CD1c-positive myeloid dendritic cell (primary cell): ENCODE results near the gene COBL.

ENCODE experiments used
- DNase-seq: peaks from one replicate; pipeline ENCODE4 v3.0.0-alpha.2; 2016; ENCODE audit errors: extremely low spot score

COBL gene

DNA sequence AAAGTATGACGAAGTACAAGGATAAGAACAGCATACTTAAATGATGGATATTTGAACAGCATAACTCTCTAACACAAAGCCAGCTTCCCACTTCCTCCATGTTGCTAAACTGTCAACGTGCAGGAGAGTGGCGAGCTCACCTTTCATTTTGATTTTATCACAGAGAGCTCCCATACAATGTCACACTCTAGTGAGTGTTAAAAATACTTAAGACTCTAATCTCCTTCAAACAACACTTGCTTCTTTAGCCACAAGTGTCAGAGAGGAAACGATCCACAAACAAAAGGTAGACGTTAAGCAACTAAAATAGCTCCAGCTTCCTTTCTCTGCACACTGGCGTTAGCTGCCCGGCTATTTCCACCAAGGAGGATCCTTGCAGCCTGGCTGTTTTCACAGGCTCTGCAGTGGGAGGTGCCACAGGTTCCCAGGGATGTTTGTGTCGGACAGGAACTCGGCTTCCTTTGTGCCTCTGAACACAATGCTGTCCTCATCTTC, 194.6 kb downstream of the COBL start:
- DNase-seq: peak; percentile 29

DNA sequence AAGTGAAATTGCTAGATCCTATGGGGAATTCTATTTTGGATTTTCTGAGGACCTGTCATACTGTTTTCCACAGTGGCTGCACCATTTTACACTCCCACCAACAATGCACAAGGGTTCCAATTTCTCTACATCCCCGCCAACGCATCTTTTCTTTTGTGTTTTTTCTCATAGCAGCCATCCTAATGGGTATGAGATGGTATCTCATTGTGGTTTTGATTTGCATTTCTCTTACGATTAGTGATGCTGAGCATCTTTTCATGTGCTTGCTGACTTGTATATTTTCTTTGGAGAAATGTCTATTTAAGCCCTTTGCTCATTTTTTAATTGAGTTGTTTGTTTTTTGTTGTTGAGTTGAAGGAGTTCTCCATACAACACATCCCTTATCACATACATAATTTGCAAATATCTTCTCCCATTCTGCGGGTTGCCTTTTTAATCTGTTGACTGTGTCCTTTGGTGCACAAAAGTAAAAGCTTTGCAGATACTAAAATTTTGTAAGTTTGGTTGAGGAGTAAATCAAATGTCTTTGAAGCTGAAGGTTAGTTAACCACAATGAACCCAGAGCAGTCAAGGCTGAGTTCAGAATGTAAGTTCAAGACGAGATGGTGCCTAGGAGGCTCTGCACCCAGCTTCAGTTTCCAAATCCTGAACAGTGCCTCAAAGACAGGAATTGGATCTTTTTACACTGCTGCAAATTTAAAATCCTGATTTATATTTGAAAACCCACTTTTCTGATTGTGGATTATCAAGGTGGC, 195.4 kb downstream of the COBL start:
- no peak for DNase-seq

DNA sequence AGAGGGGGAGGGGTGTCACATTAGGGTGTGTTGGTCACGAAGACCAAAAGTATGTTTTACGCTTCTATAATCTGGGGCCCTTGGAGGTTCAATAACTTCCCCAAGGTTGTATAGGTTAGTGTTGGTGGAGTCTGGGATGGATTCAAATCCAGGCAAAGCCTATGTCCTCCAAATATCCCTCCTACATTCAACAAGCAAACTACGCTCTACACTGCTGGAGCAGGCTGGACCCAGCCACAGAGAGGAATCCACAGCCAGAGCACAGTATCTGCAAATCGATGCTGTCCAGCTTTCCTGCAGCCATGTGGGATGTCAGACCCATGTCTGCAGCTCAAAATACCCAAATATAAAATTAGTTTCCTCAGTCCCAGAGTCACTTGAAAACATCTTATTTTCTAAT, 198.0 kb downstream of the COBL start:
- DNase-seq: no peak

- peak; percentile 46 for DNase-seq
Observed at GRCh38 chr7:51114501-51114900, 202.1 kb downstream of the COBL start.

- DNase-seq: no peak
Observed at GRCh38 chr7:51113962-51114361, 202.6 kb downstream of the COBL start.

DNA sequence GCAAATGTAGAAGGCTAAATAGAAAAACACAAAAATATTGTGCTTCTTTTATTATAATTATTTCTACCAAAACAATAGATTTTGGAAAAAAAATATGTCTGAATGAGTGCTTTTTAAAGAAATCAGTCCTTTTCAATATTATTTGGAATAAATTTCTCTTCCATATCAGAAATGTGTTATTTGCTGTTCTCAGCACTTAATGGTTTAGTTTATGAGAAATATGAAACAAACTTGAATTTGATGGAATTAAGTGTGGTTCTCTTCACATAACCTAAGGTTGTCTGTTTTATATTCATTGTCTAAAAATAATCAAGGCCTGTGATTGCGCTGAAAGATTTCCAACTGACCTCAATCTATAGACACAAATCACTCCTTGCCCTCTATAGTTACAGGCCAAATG, 203.0 kb downstream of the COBL start:
- DNase-seq: no peak

DNA sequence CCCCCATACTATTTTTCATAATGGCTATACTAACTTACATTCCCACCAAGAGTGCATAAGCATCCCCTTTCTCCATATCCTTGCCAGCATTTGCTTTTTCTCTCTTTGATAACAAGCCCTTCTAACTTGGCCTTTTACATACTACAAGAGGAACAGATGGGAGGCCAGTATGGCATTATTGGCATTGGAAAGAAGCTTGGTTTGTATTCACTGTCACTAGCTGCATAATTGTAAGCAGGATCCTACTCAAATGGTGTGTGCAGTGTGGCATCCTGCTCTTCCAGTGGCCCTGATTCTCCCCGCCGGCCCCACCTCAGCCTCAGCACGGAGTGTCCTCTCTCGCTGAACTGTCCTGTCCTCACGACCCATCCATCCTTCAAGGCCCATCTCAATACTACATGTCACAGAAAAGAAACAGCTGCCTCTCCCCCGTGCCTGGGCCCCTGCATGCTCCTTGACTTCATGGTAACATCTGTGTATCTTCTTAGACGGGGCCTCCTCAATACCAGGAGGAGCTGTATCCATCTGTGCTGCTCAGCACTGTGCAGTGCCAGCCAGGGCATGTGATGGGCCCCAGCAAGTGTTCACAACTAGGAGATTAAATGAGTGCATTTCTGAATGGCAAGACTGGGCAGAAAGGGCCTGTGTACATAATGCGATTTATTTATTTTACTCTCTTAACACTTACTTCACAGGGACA, 205.2 kb downstream of the COBL start:
- no peak for DNase-seq

GRCh38 chr7:51108134-51108533, 208.5 kb downstream of the COBL start:
- DNase-seq: no peak

DNA sequence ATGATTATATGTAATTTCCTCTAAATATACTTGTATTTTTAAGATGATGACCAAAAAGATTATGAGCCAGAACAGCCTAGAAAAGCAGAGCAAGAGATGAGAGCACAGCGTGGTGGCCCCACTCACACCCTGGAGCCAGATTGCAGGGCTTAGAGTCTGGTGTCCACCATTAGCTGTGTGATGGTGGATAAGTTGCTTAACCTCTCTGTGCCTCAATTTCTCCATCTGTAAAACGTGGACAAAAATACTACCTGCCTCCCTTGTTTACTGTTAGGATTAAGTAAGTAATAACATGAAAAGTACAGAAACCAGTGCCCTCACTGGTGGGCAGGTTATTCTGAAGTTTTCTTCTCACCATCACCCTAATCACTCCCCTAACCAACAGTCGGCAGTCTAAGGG, 212.3 kb downstream of the COBL start:
- DNase-seq: no peak

GRCh38 chr7:51103718-51104117, 212.9 kb downstream of the COBL start:
- DNase-seq: no peak

- no peak for DNase-seq
Observed at GRCh38 chr7:51102828-51103227, 213.8 kb downstream of the COBL start.

- no peak for DNase-seq
Observed at GRCh38 chr7:51101111-51101757, 215.4 kb downstream of the COBL start.

DNA sequence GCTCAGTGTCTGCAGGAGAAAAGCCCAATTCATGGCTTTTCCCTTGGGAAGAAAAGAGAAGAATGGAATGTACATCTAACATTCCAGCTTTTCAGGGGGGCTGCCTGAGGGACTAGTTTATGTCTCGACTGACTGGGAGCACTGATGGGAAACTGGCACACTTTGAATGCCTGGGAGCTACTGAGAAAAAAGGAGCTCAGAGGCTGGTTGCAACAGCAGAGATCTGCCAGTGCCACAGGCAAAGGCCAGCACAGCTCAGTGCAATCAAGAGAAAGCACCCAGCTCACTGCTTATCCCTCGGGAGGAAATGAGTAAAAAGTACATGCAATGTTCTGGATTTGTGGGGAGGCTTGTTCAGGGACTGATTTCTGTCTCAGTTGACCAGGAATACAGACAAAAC, 226.2 kb downstream of the COBL start:
- DNase-seq: no peak

DNA sequence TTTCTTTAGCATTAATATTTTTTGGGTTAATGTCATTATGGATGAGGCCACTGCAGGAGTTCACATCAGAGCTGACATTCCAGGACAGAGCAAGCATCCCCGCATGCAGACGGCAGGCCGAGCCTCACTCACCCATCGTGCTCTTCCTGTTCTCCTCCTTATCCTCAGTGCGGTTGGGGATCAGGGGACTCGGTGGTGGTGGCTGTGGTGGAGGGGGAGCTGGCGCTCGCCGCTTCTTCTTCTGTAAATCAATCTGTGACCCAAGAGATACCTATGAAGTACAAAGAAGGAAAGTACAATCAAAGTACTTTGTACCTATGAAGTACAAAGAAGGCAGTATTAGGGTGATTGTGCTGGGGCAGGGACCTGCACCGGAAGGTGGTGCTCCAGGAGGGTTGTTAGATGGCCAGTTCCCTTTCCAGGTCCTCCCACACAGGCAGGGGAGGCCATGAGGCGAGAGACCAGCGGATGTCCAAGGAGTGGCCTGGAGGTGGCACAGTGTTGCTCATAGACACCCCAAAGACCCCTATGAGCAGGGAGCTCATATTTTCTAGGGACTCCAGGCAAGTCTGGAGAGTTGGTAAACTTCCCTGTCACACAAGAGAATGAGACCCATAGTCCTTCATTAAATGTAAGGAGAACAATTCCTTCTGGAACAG, 231.4 kb downstream of the COBL start:
- no peak for DNase-seq

DNA sequence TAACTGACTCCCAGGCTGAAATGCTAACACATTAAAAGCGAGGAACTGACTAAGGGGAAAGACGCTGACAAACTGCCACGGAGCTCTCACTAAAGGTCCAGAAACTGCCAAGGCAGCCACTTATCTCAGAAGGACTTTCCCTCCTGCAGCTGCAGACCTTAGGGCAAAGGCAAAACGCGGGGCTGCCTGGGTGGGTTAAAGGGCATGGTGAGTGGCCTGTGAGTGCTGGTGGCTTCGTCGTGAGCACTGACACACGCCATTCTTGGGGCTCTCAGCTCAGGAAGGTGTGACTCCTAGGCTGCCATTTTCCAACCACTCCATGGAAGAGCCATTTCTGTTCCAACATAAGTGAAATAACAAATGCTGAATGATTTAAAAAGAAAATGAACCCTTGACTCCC, 232.5 kb downstream of the COBL start:
- no peak for DNase-seq

DNA sequence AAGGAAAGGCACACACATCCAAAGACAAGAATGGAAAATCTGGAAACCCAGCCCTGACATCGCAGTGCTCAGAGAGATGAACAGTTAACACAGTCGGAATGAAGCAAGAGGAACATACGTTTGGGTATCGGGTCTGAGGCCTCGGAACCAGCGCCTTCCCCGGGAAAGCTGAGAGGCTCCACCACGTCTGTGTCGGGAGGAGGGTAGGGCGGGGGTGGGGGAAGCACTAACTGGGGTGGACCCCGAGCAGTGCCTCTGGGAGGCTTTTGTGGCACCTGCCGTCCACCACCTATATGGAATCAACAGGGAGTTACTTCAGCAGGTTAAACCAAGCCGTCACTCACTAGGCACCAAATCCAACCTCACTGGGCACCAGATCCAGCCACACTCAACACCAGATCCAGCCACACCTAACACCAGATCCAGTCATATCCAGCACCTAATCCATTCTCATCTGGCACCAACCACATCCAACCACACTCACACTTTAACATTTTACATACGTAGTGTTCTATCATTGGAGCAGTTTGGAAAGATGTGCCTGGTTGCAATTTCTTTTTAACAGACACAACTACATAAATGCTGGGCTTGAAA, 233.6 kb downstream of the COBL start:
- DNase-seq: no peak

DNA sequence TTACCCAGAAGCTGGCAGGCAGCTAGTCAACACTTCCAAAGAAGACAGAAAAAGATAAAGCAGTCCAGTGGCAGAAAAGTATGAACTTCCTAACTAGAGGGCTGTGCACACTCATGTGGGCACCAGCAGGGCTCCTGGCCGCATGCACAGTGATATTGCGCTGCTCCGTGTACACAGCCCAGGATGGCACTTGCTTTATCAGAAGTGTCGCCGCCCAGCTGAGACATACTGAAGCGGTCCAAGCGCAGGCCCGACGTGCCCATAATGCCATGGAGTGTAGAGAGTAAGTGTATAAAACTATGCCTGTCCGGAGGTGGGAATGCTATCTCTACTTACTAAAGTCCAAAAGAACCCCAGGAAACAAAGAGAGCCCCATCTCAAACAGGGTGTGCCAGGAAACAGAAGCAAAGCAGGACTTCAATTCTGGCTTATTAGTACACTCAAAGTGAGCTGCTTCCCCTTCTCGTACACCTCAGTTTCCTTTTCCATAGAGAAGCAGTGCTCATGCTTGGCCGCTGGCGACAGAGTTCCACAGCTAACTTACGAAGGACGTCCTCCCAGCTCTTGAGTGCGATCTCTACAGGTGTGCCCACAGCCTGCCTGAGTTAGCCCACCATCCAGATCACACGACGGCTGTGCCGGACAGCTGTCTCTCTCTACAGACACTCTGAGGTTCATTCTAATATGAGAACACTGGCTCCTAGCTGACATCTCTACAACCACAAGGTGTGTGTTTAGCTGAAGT, 234.3 kb downstream of the COBL start:
- DNase-seq: no peak

- no peak for DNase-seq
Observed at GRCh38 chr7:51081270-51081890, 235.2 kb downstream of the COBL start.

- DNase-seq: no peak
Observed at GRCh38 chr7:51080622-51081269, 235.9 kb downstream of the COBL start.

- no peak for DNase-seq
Observed at GRCh38 chr7:51080216-51080615, 236.4 kb downstream of the COBL start.
